ENCODE results near the gene SUSD3.

The SUSD3 gene

GRCh38 chr9:93095205-93096130 is 37.0 kb downstream of the SUSD3 start:
- TF ChIP-seq CTCF (IDR thresholded peaks at IDR 0.05; ENCODE audit: low read depth, low read length): no peak
- H3K4me3 ChIP-seq (ENCODE audit: low read depth, low read length): peak overlapping the region; percentile 53

DNA sequence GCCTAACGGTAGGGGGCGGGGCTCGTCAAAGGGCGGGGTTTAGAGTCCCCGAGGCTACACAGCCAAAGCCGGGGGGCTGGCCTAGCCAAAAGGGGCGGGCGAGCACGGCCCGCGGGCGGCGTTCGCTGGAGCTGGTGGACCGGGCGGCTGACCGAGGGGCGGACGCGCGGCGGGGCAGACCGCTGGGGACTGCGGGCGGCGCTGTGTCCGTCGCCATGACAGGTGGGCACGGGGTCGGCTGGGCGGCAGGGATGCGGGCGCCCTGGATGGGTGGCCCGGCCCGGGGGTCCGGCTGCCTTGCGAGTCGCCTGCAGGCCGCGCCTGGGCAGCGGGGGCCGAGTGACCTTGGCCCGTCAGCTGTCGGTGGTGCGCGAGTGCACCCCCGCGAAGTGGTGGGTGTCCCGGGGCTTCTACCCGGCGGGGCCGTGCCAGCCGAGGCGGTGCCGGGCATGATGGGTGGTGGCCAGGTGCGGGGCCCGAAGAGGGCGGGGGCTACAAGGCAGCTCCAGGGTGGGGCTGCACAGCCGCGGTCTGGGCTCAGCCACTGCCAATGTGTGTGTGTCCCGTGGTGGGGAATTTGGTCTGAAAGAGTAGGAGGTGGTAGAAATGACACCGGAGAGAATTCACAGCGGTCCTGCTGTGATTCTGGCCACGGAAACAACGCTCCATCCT is 37.8 kb downstream of the SUSD3 start, which contains the start of gene CARD19:
Gene CARD19, plus strand, starts transcription at position 87 of the 672 bp plus-strand sequence. Its CDS starts 129 bp downstream, at position 216.
- TF ChIP-seq CTCF (IDR thresholded peaks at IDR 0.05; ENCODE audit: low read depth, low read length): no peak
- H3K4me3 ChIP-seq (ENCODE audit: low read depth, low read length): peak within 1 kb of the TSS; percentile 88

GRCh38 chr9:93096811-93097382 is 38.4 kb downstream of the SUSD3 start:
- peak overlapping the region; percentile 88 for H3K4me3 ChIP-seq (ENCODE audit: low read depth, low read length)
- TF ChIP-seq CTCF (IDR thresholded peaks at IDR 0.05; ENCODE audit: low read depth, low read length): no peak

- peak overlapping the region; percentile 88 for H3K4me3 ChIP-seq (ENCODE audit: low read depth, low read length)
- TF ChIP-seq CTCF (IDR thresholded peaks at IDR 0.05; ENCODE audit: low read depth, low read length): no peak
These were observed 39.2 kb downstream of the SUSD3 start for GRCh38 chr9:93097511-93098201.

DNA sequence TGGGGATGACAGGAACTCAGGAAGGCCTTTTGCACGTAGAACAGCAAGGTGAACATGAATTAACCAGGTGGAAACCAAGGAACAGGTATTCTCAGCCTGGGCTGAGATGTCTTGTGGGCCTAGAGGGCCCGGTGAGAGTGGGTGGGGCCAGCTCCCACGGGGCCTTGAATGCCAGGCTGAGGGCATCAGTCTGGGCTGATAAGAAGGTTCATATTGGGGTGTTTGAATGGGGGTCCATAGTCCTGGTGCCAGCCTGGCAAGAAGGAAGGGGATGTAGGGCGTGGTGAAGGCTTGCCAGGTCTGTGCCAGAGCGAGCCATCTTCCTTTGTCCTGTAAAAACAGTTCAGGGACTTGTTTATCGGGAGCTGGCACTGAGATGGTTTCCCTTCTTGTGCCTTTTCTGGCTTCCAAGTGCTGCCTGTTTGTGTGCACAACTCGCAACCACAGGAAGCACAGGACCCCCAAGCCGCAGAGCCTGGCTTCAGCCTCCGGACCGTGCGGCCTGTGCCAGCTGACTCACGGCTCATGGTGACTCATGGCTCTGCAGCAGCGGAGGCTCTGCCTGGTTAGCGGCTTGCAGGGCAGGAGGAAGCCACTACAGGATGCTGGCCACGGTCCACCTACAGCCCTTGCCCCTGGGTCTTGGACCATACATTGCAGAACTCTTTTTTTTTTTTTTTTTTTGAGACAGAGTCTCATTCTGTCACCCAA is 39.9 kb downstream of the SUSD3 start:
- H3K4me3 ChIP-seq (ENCODE audit: low read depth, low read length): peak overlapping the region; percentile 88
- no peak for TF ChIP-seq CTCF (IDR thresholded peaks at IDR 0.05; ENCODE audit: low read depth, low read length)

- no peak overlapping the region for H3K4me3 ChIP-seq (ENCODE audit: low read depth, low read length)
- no peak for TF ChIP-seq CTCF (IDR thresholded peaks at IDR 0.05; ENCODE audit: low read depth, low read length)
These were observed 41.2 kb downstream of the SUSD3 start for GRCh38 chr9:93099551-93100275.
